Testis (tissue), 2 donors: Measurements from ENCODE around the gene ZNF521.

ENCODE experiments used
- POLR2A ChIP-seq: fragments of 450-650 bp; IDR thresholded peaks from one replicate; pipeline ENCODE4 v1.6.1; 2017; ENCODE audit warnings: antibody characterized with exemption, mild to moderate bottlenecking, moderate library complexity
- TF ChIP-seq, protein P1 (sequence below), 3 experiments: fragments of 450-650 bp in 2 of 3; fragments of 200-600 bp in 1 of 3; sonication (generic) in 1 of 3; IDR thresholded peaks; one replicate each; pipeline ENCODE4 v1.5.1; 2016 to 2019; ENCODE audit warnings: antibody characterized with exemption in 3 of 3, mild to moderate bottlenecking in 2 of 3, moderate library complexity in 1 of 3

DNA sequence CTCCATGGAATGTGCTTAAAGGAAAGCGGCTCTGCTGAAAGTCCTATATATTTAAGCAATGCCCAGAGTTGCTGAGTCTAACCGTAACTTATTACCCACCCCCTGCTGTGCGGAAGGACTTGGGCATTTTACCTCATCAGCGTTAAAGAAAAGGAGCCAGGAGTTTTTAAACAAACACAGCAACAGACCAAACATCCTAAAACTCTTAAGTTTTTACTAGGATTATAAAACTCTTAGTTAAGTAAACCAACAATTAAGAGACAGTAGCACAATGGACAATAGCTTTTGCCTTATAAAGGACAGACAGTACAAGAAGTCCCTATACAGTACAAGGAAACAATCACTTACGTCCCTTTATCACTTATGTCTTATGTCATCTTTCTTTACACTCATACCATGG lies 90.2 kb downstream of the ZNF521 start:
- TF ChIP-seq, protein P1, sequence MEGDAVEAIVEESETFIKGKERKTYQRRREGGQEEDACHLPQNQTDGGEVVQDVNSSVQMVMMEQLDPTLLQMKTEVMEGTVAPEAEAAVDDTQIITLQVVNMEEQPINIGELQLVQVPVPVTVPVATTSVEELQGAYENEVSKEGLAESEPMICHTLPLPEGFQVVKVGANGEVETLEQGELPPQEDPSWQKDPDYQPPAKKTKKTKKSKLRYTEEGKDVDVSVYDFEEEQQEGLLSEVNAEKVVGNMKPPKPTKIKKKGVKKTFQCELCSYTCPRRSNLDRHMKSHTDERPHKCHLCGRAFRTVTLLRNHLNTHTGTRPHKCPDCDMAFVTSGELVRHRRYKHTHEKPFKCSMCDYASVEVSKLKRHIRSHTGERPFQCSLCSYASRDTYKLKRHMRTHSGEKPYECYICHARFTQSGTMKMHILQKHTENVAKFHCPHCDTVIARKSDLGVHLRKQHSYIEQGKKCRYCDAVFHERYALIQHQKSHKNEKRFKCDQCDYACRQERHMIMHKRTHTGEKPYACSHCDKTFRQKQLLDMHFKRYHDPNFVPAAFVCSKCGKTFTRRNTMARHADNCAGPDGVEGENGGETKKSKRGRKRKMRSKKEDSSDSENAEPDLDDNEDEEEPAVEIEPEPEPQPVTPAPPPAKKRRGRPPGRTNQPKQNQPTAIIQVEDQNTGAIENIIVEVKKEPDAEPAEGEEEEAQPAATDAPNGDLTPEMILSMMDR (IDR thresholded peaks at IDR 0.05), result no peak
- no peak for TF ChIP-seq POLR2A
